Measurements from ENCODE around the gene CRHR2.

GRCh38 chr7:30648744-30649540 lies 33.3 kb downstream of the CRHR2 start:
- TF ChIP-seq EP300 (IDR thresholded peaks at IDR 0.05; ENCODE audit: borderline replicate concordance) = no peak
- TF ChIP-seq TAF1 (IDR thresholded peaks at IDR 0.05; ENCODE audit: low read depth) = no peak
